ENCODE results near the gene GRK2. TPM values are rescaled to one million over a fixed set of nuclear protein-coding genes. Genes with fewer than 3 reads are reported as not detected.
A peak's percentile ranks its signal among the peaks of the same experiment; 100 is the strongest.

GRK2 gene
- total RNA-seq, 1 donor from 2014 or later: 53.8 TPM

GRCh38 chr11:67265633-67266448, 432 bp upstream of the GRK2 start:
- peaks cover 6% of the 10 kb centered on the region for H3K36me3 ChIP-seq
- peak; percentile 83 for DNase-seq
- TF ChIP-seq CTCF (IDR thresholded peaks at IDR 0.05; ENCODE audit: borderline replicate concordance): peak; percentile 79
- peak overlapping the region; percentile 48 for H3K4me3 ChIP-seq
- H3K27ac ChIP-seq (replicated peaks): peak overlapping the region; percentile 82
- peaks cover 72% of the 10 kb centered on the region for H3K4me1 ChIP-seq
- no peaks in the 10 kb centered on the region for H3K27me3 ChIP-seq (ENCODE audit: low read depth)
- intact Hi-C loops (cut with micrococcal nuclease): no loop called here
- no peaks in the 10 kb centered on the region for H3K9me3 ChIP-seq (replicated peaks)

- H3K36me3 ChIP-seq: peaks cover 6% of the 10 kb centered on the region
- no peak for DNase-seq
- intact Hi-C loops (cut with micrococcal nuclease): no loop called here
- no peaks in the 10 kb centered on the region for H3K27me3 ChIP-seq (ENCODE audit: low read depth)
- H3K4me1 ChIP-seq: peaks cover 73% of the 10 kb centered on the region
- peak overlapping the region; percentile 98 for H3K4me3 ChIP-seq
- no peaks in the 10 kb centered on the region for H3K9me3 ChIP-seq (replicated peaks)
- H3K27ac ChIP-seq (replicated peaks): peak overlapping the region; percentile 94
- TF ChIP-seq CTCF (IDR thresholded peaks at IDR 0.05; ENCODE audit: borderline replicate concordance): no peak
These were observed 1.2 kb downstream of the GRK2 start for GRCh38 chr11:67267188-67268080.

GRCh38 chr11:67268081-67268961, 2.0 kb downstream of the GRK2 start:
- H3K4me3 ChIP-seq: peak overlapping the region; percentile 98
- H3K4me1 ChIP-seq: peaks cover 73% of the 10 kb centered on the region

GRCh38 chr11:67268962-67269268, 2.6 kb downstream of the GRK2 start:
- Histone ChIP-seq H3K27ac (replicated peaks) (peak overlapping the region; percentile 94), H3K4me1 (peaks cover 79% of the 10 kb centered on the region)

More at GRCh38 chr11:67268081-67268961, 2.0 kb downstream of the GRK2 start:
- H3K9me3 ChIP-seq (replicated peaks): no peaks in the 10 kb centered on the region
- intact Hi-C loops (cut with micrococcal nuclease): no loop called here
- peak overlapping the region; percentile 94 for H3K27ac ChIP-seq (replicated peaks)
- no peak for DNase-seq
- peaks cover 6% of the 10 kb centered on the region for H3K36me3 ChIP-seq
- no peak for TF ChIP-seq CTCF (IDR thresholded peaks at IDR 0.05; ENCODE audit: borderline replicate concordance)
- H3K27me3 ChIP-seq (ENCODE audit: low read depth): no peaks in the 10 kb centered on the region

More at GRCh38 chr11:67268962-67269268, 2.6 kb downstream of the GRK2 start:
- intact Hi-C loops (cut with micrococcal nuclease): no loop called here
- no peak for DNase-seq
- Histone ChIP-seq H3K27me3 (ENCODE audit: low read depth) (no peaks in the 10 kb centered on the region), H3K4me3 (peak overlapping the region; percentile 98), H3K36me3 (peaks cover 6% of the 10 kb centered on the region), H3K9me3 (replicated peaks) (no peaks in the 10 kb centered on the region)
- TF ChIP-seq CTCF (IDR thresholded peaks at IDR 0.05; ENCODE audit: borderline replicate concordance): no peak
